HG03045 (cell line): ENCODE results near the gene HIPK1.
"Not testable (repeated sequence)": the region's sequence is repeated elsewhere in the genome, so short reads cannot be mapped to it uniquely, and the experiment has no call there.

Experiments
- ATAC-seq: cut with Tn5 transposase; IDR thresholded peaks from one replicate; pipeline ENCODE4 v1.9.1; 2021; ENCODE audit warnings: mild to moderate bottlenecking, moderate library complexity; ENCODE audit not compliant: unreplicated experiment

HIPK1 gene

DNA sequence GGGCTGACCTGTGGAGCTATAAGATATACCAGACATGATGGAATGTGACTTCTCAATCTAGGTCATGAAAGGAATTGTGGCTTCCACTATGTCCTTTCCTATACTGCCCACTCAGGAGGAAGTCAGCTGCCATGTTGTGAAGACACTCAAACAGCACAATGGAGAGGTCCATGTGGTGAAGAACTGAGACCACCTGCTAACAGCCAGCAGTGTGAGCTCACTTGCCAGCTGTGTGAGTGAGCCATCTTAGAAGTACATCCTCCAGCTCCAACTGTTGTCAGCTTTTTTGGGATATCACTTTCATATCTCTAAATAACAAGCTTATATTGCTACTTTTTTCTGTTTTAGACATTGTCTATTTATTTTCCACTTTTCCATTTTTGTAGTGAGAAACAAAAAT, 79.9 kb downstream of the HIPK1 start:
- ATAC-seq = no peak

- ATAC-seq = no peak
These were observed 80.3 kb downstream of the HIPK1 start for GRCh38 chr1:114009393-114009792.

GRCh38 chr1:114010433-114011184, 81.5 kb downstream of the HIPK1 start:
- ATAC-seq = no peak

DNA sequence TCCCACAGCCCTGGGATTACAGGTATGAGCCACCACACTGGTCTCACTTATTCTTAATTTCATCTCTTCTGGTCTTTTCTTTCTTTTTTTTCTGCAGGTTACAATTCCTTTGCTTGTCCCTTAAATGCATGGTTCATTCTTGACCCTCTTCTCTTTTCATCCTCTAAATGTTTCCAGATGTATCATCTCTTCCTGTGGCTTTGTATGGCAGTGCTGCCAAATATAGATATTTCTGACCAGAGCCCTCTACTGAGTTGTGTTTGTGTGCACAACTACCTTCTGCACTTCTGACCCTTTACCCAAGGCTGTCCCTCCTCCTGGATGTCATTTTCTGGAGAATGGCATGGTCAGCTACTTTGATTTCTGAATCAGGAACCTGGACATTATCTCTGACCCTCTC, 82.7 kb downstream of the HIPK1 start:
- ATAC-seq = no peak

- no peak for ATAC-seq
These were observed 86.0 kb downstream of the HIPK1 start for GRCh38 chr1:114015075-114015474.

- ATAC-seq = not testable (repeated sequence)
These were observed 90.6 kb downstream of the HIPK1 start for GRCh38 chr1:114019724-114020123.

GRCh38 chr1:114021665-114022099, 92.6 kb downstream of the HIPK1 start:
- no peak for ATAC-seq

DNA sequence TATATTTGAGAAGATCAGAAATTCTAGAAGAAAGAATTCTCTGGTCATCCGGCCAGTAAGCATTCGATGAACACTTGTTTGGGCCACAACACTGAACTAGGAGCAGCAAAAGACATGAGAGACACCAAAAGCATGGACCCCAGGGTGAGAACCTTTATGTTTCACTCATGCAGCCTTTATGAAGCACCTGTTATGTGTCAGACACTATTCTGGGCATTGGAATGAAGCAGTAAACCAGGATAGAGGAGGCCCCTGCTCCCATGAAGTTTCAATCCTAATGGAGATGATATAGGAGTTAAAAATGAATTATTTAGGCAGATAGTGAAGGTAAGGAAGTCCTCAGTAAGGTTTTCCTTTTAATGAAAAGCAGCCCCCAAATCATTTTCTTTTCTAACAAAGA, 93.8 kb downstream of the HIPK1 start:
- ATAC-seq = no peak

DNA sequence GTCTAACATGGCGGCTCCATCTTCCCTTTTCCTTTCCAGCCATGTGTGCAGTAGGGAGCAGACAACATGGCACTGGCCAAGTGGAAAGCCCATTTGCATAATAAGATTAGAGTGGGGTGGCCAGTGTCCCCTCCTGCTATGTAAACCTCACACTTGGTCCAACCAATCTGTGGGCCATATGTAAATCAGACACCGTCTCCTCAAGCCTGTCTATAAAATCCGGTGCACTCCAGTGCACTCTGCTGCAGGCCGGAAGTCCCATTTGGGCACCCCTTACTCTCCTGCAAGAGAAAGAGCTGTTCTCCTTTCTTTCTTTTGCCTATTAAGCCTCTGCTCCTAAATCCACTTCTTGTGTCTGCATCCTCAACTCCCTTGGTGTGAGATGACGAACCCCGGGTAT, 94.3 kb downstream of the HIPK1 start:
- ATAC-seq = no peak

- ATAC-seq = no peak
These were observed 94.9 kb downstream of the HIPK1 start for GRCh38 chr1:114024049-114024448.

GRCh38 chr1:114025609-114026401, 96.7 kb downstream of the HIPK1 start:
- ATAC-seq = no peak

- no peak for ATAC-seq
These were observed 97.7 kb downstream of the HIPK1 start for GRCh38 chr1:114026797-114027196.
